ENCODE data around the gene CNDP1. TPM values are rescaled to one million over a fixed set of nuclear protein-coding genes. Genes with fewer than 3 reads are reported as not detected.
"Not testable (repeated sequence)": the region's sequence is repeated elsewhere in the genome, so short reads cannot be mapped to it uniquely, and the experiment has no call there.

CNDP1 gene
- total RNA-seq, 1 donor from 2014 or later = not detected

DNA sequence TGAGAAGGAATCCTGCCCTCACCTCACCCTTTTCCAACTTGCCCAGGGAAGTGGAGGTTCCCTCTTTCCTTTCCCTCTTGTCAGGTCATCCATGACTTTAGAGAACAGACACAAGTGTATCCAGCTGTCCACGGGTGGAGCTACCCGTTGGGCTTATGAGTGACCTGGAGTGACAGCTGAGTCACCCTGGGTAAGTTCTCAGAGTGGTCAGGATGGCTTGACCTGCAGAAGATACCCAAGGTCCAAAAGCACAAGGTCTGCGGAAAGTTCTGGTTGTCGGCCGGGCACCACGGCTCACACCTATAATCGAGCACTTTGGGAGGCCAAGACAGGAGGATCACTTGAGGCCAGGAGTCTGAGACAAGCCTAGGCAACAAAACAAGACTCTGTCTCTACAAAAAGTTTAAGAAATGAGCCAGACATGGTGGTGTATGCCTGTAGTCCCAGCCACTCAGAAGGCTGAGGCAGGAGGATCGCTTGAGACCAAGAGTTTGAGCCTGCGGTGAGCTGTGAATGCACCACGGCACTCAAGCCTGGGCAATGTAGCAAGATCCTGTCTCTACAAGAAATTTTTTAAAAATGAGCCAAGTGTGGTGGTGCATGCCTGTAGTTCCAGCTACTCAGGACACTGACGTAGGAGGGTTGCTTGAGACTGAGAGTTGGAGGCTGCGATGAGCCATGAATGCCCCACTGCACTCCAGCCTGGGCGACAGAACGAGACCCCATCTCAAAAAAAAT is 14.0 kb upstream of the CNDP1 start:
- peaks cover 3% of the 10 kb centered on the region for H3K27me3 Mint-ChIP-seq (ENCODE audit: unreplicated experiment)
- H3K4me3 Mint-ChIP-seq (ENCODE audit: unreplicated experiment) = peak overlapping the region; percentile 25
- no peaks in the 10 kb centered on the region for H3K4me1 Mint-ChIP-seq (ENCODE audit: unreplicated experiment)
- peaks cover 54% of the 10 kb centered on the region for H3K36me3 Mint-ChIP-seq (ENCODE audit: low read depth, unreplicated experiment)
- no peaks in the 10 kb centered on the region for H3K9me3 Mint-ChIP-seq (ENCODE audit: unreplicated experiment)
- no peak for DNase-seq (ENCODE audit: low spot score)
- TF ChIP-seq, protein P1, sequence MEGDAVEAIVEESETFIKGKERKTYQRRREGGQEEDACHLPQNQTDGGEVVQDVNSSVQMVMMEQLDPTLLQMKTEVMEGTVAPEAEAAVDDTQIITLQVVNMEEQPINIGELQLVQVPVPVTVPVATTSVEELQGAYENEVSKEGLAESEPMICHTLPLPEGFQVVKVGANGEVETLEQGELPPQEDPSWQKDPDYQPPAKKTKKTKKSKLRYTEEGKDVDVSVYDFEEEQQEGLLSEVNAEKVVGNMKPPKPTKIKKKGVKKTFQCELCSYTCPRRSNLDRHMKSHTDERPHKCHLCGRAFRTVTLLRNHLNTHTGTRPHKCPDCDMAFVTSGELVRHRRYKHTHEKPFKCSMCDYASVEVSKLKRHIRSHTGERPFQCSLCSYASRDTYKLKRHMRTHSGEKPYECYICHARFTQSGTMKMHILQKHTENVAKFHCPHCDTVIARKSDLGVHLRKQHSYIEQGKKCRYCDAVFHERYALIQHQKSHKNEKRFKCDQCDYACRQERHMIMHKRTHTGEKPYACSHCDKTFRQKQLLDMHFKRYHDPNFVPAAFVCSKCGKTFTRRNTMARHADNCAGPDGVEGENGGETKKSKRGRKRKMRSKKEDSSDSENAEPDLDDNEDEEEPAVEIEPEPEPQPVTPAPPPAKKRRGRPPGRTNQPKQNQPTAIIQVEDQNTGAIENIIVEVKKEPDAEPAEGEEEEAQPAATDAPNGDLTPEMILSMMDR (IDR thresholded peaks at IDR 0.05; ENCODE audit: unreplicated experiment) = no peak
- no peak overlapping the region for H3K27ac Mint-ChIP-seq (ENCODE audit: unreplicated experiment)

DNA sequence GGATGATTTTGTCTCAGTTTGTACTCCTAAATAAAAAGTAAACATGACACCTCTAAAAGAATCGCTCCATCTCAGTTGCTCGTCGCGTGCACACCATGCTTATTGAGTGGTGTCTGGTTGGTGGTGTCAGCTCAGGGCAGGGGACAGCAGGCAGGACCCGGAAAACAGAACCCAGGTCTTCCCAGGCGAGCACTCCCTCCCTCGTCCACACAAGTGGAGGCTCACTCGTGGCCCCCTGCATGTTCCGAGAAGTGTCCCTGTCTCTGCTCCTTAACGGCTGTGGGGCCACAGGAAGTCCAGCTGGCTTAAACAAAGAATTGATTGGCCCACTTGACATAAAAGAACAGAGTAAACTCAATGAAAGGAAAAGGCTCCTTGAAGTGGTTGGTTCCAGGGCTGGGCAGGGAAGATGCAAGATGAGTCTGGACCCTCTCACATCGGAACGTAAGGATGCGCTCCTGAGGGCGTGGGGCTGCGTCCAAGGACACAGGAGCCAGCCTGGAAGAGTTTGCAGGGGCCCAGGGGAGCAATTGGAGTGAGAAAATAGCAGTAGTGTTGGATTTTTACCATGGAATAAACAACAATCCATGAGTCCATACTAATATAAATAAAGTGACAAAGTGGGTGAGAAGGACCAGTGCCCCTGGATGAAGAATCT is 13.1 kb upstream of the CNDP1 start:
- Mint-ChIP-seq H3K4me1 (ENCODE audit: unreplicated experiment) (peaks cover under 1% of the 10 kb centered on the region), H3K27me3 (ENCODE audit: unreplicated experiment) (peaks cover 3% of the 10 kb centered on the region), H3K4me3 (ENCODE audit: unreplicated experiment) (peak overlapping the region; percentile 24), H3K36me3 (ENCODE audit: low read depth, unreplicated experiment) (peaks cover 54% of the 10 kb centered on the region), H3K27ac (ENCODE audit: unreplicated experiment) (no peak overlapping the region), H3K9me3 (ENCODE audit: unreplicated experiment) (no peaks in the 10 kb centered on the region)
- TF ChIP-seq, protein P1 (IDR thresholded peaks at IDR 0.05; ENCODE audit: unreplicated experiment) = no peak
- no peak for DNase-seq (ENCODE audit: low spot score)

DNA sequence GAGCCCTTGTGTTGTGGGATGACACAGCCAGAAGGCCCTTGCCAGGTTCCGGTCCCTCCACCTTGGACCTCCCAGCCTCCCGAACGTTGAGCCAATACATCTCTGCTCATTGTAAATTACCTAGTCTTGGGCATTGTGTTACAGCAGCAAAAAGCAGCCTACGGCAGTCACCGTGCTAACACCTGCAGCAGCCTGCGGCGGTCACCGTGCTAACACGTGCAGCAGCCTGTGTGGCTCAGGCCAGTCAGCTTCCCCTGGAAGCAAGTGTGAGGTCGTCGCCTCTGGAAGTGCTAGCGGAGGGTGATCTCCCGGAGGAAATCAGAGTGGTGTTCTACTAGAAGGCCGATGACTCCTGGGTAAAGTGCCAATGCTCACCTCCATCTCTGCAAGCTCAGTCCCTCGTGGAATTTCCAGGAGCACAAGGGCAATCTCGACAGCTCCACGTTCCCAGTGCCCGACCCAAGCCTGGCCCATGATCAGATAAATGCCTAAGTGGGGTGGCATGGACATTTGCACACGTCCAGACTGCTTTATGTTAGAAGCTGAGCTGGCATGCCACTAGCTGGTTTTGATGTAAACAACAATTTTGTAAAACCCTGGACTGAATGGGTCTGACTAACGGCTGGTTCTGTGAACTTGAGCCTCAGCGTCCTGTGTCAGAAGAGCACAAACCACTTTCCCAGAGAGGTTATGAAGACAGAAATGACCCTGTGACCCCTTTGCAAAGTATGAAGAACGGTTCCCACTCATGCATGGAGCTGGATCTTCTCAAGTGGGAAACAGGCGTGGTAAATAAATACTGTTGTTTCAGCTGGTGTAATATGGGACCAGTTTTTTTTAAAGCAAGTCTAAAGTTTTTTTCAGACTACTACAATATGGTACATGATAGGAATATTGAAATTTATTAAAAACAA is 11.4 kb upstream of the CNDP1 start:
- TF ChIP-seq, protein P1 (IDR thresholded peaks at IDR 0.05; ENCODE audit: unreplicated experiment) = no peak
- peaks cover 10% of the 10 kb centered on the region for H3K4me1 Mint-ChIP-seq (ENCODE audit: unreplicated experiment)
- peaks cover 3% of the 10 kb centered on the region for H3K27me3 Mint-ChIP-seq (ENCODE audit: unreplicated experiment)
- no peaks in the 10 kb centered on the region for H3K9me3 Mint-ChIP-seq (ENCODE audit: unreplicated experiment)
- peaks cover 43% of the 10 kb centered on the region for H3K36me3 Mint-ChIP-seq (ENCODE audit: low read depth, unreplicated experiment)
- no peak overlapping the region for H3K27ac Mint-ChIP-seq (ENCODE audit: unreplicated experiment)
- no peak for DNase-seq (ENCODE audit: low spot score)
- no peak overlapping the region for H3K4me3 Mint-ChIP-seq (ENCODE audit: unreplicated experiment)

DNA sequence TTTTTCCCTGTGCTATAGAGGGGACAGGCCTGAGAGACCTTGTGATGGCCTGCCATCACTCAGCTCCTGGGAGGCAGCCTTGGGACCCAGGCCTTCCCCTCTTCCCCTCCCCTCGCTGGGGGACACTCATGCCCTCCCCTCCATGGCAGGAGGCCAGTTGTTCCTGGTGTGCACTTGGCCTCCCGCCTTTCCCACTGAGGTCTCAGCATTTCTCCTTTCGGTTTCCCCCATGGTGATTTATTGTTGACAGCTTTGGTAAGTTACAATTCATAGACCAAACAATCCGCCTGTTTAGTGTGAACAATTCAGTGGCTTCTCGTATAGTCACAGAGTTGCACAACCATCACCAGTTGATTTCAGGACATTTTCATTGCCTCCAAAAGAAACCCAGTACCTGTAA is 10.2 kb upstream of the CNDP1 start:
- Mint-ChIP-seq H3K4me3 (ENCODE audit: unreplicated experiment) (no peak overlapping the region), H3K27me3 (ENCODE audit: unreplicated experiment) (peaks cover 3% of the 10 kb centered on the region), H3K36me3 (ENCODE audit: low read depth, unreplicated experiment) (peaks cover 37% of the 10 kb centered on the region), H3K27ac (ENCODE audit: unreplicated experiment) (no peak overlapping the region), H3K9me3 (ENCODE audit: unreplicated experiment) (no peaks in the 10 kb centered on the region), H3K4me1 (ENCODE audit: unreplicated experiment) (peaks cover 10% of the 10 kb centered on the region)
- DNase-seq (ENCODE audit: low spot score) = no peak
- TF ChIP-seq, protein P1 (IDR thresholded peaks at IDR 0.05; ENCODE audit: unreplicated experiment) = no peak

DNA sequence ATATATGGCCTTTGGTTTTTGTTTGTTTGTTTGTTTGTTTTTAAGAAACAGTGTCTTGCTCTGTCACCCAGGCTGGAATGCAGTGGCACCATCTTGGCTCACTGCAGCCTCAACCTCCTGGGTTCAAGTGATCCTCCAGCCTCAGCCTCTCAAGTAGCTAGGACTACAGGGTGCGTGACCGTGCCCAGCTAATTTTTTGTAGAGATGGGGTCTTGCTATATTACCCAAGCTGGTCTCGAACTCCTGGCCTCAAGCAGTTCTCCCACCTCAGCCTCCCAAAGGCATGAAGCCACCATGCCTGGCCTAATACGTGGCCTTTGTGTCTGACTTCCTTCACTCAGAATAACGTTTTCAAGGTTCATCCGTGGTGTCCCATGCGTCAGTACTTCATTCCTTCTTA is 9.4 kb upstream of the CNDP1 start:
- H3K27ac Mint-ChIP-seq (ENCODE audit: unreplicated experiment); H3K9me3 Mint-ChIP-seq (ENCODE audit: unreplicated experiment); DNase-seq (ENCODE audit: low spot score); H3K4me1 Mint-ChIP-seq (ENCODE audit: unreplicated experiment); H3K27me3 Mint-ChIP-seq (ENCODE audit: unreplicated experiment); H3K4me3 Mint-ChIP-seq (ENCODE audit: unreplicated experiment): not testable (repeated sequence)
- H3K36me3 Mint-ChIP-seq (ENCODE audit: low read depth, unreplicated experiment) = peaks cover 30% of the 10 kb centered on the region

Data from endothelial cell (in vitro differentiated cells).